Prostate gland (tissue), 2 donors: Measurements from ENCODE around the gene WDFY4.

Source experiments
- POLR2A ChIP-seq: fragments of 450-650 bp; IDR thresholded peaks from one replicate; pipeline ENCODE4 v1.6.1; 2016; ENCODE audit warnings: antibody characterized with exemption, mild to moderate bottlenecking
- POLR2AphosphoS5 ChIP-seq: sonication (generic); formaldehyde crosslinking; IDR thresholded peaks from one replicate; pipeline ENCODE4 v1.6.1; 2017; ENCODE audit warnings: antibody characterized with exemption
- TF ChIP-seq, protein P1 (sequence below), 4 experiments: fragments of 200-600 bp in 2 of 4; fragments of 450-650 bp in 2 of 4; sonication (generic) in 2 of 4; IDR thresholded peaks; 1 replicate in 3 of 4; 2 replicates in 1 of 4; pipeline ENCODE4 v1.5.1; 2016 to 2019; ENCODE audit warnings: antibody characterized with exemption in 4 of 4, mild to moderate bottlenecking in 2 of 4, moderate library complexity in 2 of 4

DNA sequence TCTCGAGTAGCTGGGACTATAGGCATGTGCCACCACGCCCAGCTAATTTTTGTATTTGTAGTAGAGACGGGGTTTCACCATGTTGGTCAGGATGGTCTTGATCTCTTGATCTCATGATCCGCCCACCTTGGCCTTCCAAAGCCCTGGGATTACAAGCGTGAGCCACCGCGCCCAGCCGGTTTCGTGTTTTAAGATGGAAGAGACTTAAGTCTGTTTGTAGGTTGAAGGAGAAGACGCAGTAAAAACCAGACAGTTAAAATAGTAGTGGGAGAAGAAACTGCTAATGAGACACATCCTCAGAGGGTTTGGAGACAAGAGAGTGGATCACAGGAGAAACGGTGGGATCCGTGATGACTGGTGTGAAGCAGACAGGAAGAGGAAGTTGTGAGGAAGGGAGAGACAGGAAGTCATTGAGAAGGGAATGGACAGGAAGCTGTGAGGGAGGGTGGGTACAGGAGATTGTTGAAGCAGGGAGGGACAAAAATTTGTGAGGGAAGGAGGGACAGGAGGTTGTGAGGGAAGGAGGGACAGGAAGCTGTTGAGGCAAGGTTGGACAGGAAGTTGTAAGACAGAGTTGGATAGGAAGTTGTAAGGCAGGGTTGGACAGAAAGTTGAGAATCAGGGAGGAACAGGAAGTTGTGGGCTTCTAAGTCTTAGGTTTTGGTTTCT is 115.5 kb downstream of the WDFY4 start:
- TF ChIP-seq, protein P1, sequence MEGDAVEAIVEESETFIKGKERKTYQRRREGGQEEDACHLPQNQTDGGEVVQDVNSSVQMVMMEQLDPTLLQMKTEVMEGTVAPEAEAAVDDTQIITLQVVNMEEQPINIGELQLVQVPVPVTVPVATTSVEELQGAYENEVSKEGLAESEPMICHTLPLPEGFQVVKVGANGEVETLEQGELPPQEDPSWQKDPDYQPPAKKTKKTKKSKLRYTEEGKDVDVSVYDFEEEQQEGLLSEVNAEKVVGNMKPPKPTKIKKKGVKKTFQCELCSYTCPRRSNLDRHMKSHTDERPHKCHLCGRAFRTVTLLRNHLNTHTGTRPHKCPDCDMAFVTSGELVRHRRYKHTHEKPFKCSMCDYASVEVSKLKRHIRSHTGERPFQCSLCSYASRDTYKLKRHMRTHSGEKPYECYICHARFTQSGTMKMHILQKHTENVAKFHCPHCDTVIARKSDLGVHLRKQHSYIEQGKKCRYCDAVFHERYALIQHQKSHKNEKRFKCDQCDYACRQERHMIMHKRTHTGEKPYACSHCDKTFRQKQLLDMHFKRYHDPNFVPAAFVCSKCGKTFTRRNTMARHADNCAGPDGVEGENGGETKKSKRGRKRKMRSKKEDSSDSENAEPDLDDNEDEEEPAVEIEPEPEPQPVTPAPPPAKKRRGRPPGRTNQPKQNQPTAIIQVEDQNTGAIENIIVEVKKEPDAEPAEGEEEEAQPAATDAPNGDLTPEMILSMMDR (IDR thresholded peaks at IDR 0.05), result no peak
- TF ChIP-seq POLR2A (no peak), POLR2AphosphoS5 (no peak)
